RPMI7951 (cell line): ENCODE measurements around the gene GABRQ. TPM values are rescaled to one million over a fixed set of nuclear protein-coding genes. Genes with fewer than 3 reads are reported as not detected.
"Not testable (repeated sequence)": the region's sequence is repeated elsewhere in the genome, so short reads cannot be mapped to it uniquely, and the experiment has no call there.

Experiments used
- DNase-seq: peaks from one replicate; pipeline ENCODE4 v3.0.0-alpha.2; 2012; ENCODE audit warnings: low read depth
- total RNA-seq: library from RNA; depleted of rRNA; stranded (reverse); fragments of >200 nt; shearing (Covaris generic); gene quantifications from 2 replicates; pipeline ENCODE4 v1.2.3, GENCODE V29; 2014; rRNA removed

GABRQ gene
- total RNA-seq, 1 experiment from 2014 or later, result 2.3 TPM

DNA sequence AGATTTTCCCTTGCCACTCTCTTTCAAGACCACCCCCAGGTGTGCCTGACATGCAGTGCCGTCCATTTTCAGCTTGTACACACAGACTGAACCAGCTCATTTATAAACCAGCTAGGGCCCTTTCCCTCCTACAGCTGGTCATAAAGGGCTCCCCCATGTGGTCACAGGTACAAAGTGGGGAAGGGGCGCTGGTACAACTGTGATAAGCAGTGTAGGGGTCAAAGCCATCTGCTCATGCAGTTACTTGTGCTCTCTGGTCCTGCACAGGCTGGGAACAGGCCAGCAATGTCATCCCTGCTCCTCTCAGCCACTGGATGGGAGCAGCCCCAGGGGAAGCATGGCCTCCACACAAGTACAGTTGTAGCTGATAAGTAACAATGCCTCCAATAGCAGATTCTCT lies 20.6 kb downstream of the GABRQ start:
- no peak for DNase-seq

DNA sequence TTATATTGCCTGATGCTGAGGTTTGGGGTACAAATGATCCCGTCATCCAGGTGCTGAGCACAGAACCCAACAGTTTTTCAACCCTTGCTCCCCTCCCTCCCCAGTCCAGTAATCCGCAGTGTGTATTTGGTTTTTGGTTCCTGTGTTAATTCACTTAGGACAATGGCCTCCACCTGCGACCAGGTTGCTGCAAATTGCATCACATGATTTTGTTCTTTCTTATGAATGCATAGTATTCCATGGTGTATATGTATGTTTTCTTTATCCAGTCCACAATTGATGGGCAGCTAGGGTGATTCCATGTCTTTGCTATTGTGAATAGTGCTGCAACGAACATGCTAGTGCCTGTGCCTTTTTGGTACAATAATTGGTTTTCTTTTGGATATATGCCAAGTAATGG lies 25.4 kb downstream of the GABRQ start:
- no peak for DNase-seq

DNA sequence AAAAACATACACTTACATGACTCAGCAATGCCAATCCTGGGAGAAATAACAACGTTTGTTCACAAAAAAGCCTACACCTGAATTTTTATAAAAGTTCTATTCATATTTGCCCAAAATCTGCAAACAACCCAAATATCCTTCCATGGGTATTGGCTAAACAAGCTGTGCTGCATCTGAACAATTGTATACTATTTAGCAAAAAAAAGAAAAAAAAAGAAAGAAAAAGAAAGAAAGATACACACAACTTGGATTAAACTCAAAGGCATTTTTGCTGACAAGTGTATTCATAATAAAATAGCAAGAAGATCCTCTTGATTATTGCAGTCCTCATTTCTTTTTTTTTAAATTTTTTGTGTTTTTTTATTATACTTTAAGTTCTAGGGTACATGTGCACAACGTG lies 36.4 kb downstream of the GABRQ start:
- DNase-seq, result no peak

GRCh38 chrX:152674652-152675051 lies 37.0 kb downstream of the GABRQ start:
- DNase-seq, result not testable (repeated sequence)

GRCh38 chrX:152681012-152681411 lies 43.3 kb downstream of the GABRQ start:
- not testable (repeated sequence) for DNase-seq

DNA sequence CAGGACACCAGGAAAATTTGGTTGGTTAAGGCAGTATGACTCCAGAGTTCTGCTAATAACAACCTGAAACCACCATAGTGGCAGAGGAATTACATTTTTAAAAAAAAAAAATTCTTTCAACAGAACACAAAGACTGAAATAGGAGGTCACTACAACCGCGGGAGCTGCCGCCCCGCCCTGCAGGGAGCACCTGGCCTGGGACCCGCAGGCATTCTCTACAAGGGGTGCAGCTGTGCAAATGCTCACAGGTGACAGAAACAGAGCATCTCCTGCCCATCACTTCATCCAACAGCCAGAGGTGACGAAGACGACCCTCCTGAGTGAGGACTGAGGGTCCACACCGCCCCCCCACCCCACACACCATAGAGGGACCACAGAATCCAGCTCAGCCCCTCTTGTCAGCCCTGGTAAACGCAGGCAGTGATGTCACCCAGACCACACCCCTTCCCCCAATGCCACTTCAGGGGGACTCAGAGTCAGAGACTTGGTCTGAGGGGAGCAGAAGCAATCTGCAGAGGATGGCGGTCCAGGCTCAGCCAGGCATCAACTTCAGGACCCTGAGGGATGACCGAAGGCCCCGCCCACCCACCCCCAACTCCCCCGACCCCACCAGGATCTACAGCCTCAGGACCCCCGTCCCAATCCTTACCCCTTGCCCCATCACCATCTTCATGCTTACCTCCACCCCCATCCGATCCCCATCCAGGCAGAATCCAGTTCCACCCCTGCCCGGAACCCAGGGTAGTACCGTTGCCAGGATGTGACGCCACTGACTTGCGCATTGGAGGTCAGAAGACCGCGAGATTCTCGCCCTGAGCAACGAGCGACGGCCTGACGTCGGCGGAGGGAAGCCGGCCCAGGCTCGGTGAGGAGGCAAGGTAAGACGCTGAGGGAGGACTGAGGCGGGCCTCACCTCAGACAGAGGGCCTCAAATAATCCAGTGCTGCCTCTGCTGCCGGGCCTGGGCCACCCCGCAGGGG lies 60.5 kb downstream of the GABRQ start, which contains the start of gene MAGEA3:
Gene MAGEA3 (plus strand): TSS at position 843 of the 980 bp plus-strand sequence. CDS start 2,039 bp downstream, outside the sequence.
- DNase-seq, result not testable (repeated sequence)

DNA sequence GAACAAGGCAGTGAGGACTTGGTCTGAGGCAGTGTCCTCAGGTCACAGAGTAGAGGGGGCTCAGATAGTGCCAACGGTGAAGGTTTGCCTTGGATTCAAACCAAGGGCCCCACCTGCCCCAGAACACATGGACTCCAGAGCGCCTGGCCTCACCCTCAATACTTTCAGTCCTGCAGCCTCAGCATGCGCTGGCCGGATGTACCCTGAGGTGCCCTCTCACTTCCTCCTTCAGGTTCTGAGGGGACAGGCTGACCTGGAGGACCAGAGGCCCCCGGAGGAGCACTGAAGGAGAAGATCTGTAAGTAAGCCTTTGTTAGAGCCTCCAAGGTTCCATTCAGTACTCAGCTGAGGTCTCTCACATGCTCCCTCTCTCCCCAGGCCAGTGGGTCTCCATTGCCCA lies 62.7 kb downstream of the GABRQ start:
- DNase-seq, result not testable (repeated sequence)

DNA sequence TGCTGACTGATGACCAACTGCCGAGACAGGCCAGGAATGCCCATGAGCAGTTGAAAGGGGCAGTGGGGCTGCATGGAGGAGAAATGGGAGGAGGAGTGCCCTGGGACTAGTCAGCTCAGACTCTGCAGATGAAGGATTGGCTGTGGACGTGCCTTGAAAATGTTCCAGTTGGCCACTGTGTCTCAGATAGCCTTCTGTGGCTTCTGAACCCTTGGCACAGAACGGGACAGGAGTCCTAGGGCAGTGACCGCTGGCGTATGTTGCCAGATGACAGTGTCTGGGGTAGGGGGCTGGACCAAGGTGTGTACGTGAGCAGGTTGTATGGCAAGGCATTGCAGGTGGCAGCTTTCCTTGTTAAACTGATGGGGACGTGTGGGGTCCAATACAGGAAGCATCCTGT lies 68.8 kb downstream of the GABRQ start:
- not testable (repeated sequence) for DNase-seq

Other genes starting within 250 kb of the GABRQ start
- 4.0 and 6.5 TPM in 2 replicates for gene GABRA3, start 186.6 kb upstream of the GABRQ start, total RNA-seq
- gene MAGEA3, start 60.9 kb downstream of the GABRQ start, total RNA-seq, result 93.5 and 116 TPM in 2 replicates
- gene CSAG2, start 71.4 kb downstream of the GABRQ start, total RNA-seq, result 1.1 and 3.4 TPM in 2 replicates
- 16.1 and 16.7 TPM in 2 replicates for gene MAGEA2B, start 76.7 kb downstream of the GABRQ start, total RNA-seq
- 32.1 and 33.2 TPM in 2 replicates for gene CSAG1, start 95.8 kb downstream of the GABRQ start, total RNA-seq
- gene MAGEA12, start 95.9 kb downstream of the GABRQ start, total RNA-seq, result 91.4 and 93.6 TPM in 2 replicates
- gene MAGEA2, start 115.9 kb downstream of the GABRQ start, total RNA-seq, result 28.7 and 30.9 TPM in 2 replicates
- 2.2 and 8.7 TPM in 2 replicates for gene CSAG3, start 121.3 kb downstream of the GABRQ start, total RNA-seq
- 85.4 and 95.8 TPM in 2 replicates for gene MAGEA6, start 131.8 kb downstream of the GABRQ start, total RNA-seq
- gene CETN2, start 192.9 kb downstream of the GABRQ start, total RNA-seq, result 42.1 and 44.6 TPM in 2 replicates
- gene NSDHL, start 193.2 kb downstream of the GABRQ start, total RNA-seq, result 8.7 and 12.4 TPM in 2 replicates